OCI-LY7 (cell line): Measurements from ENCODE around the gene CRTC2. TPM values are rescaled to one million over a fixed set of nuclear protein-coding genes. Genes with fewer than 3 reads are reported as not detected.
A peak's percentile ranks its signal among the peaks of the same experiment; 100 is the strongest.

Source experiments
- BruUV-seq: library from RNA; stranded (reverse); fragments of 400-500 nt; replicated peaks from 2 replicates; lab custom pipeline; 2021; lab: Mats Ljungman, UMichigan
- CTCF ChIA-PET: fragments of 300-600 bp; sonication (Branson Sonifier 250); formaldehyde crosslinking; loops from one replicate; lab custom pipeline; 2022; ENCODE audit warnings: antibody characterized with exemption; ENCODE audit not compliant: unreplicated experiment; lab: Charles Lee
- POLR2A ChIA-PET: fragments of 300-600 bp; sonication (Branson Sonifier 250); formaldehyde crosslinking; loops from one replicate; lab custom pipeline; 2022; ENCODE audit warnings: antibody characterized with exemption; lab: Charles Lee
- DNase-seq: peaks from one replicate; pipeline ENCODE4 v3.0.0-alpha.2; 2015; ENCODE audit warnings: low spot score
- H2AFZ ChIP-seq: fragments of 200-600 bp; sonication (generic), shearing (Covaris generic); 2 replicates; pipeline ENCODE4 v1.6.1; 2014; ENCODE audit warnings: mild to moderate bottlenecking, antibody characterized with exemption, low read length, moderate library complexity
- H3K27ac ChIP-seq: fragments of 200-600 bp; sonication (generic); 2 replicates; pipeline ENCODE4 v1.5.1; 2014; ENCODE audit warnings: mixed run types, low read depth, mild to moderate bottlenecking, moderate library complexity, low read length, inconsistent platforms; ENCODE audit not compliant: poor library complexity, severe bottlenecking
- H3K36me3 ChIP-seq: fragments of 200-600 bp; sonication (generic); 2 replicates; pipeline ENCODE4 v1.6.1; 2014; ENCODE audit warnings: mild to moderate bottlenecking, antibody characterized with exemption, low read length, moderate library complexity, mixed read lengths; ENCODE audit not compliant: insufficient read depth
- H3K4me1 ChIP-seq: fragments of 200-600 bp; sonication (generic); 2 replicates; pipeline ENCODE4 v1.5.1; 2014; ENCODE audit warnings: mild to moderate bottlenecking, low read length; ENCODE audit not compliant: insufficient read depth, poor library complexity, severe bottlenecking
- H3K4me2 ChIP-seq: fragments of 200-600 bp; sonication (generic); 2 replicates; pipeline ENCODE4 v1.6.1; 2014; ENCODE audit warnings: mild to moderate bottlenecking, low read length
- H3K4me3 ChIP-seq: fragments of 200-600 bp; sonication (generic); 2 replicates; pipeline ENCODE4 v1.5.1; 2014; ENCODE audit warnings: mild to moderate bottlenecking, low read depth, low read length; ENCODE audit not compliant: poor library complexity, severe bottlenecking
- H3K79me2 ChIP-seq: fragments of 200-600 bp; sonication (generic); 2 replicates; pipeline ENCODE4 v1.6.1; 2016; ENCODE audit warnings: low read depth, mild to moderate bottlenecking, low read length, moderate library complexity, mixed read lengths; ENCODE audit not compliant: insufficient read depth
- H3K9me2 ChIP-seq: fragments of 200-600 bp; sonication (generic); 2 replicates; pipeline ENCODE4 v1.6.1; 2016; ENCODE audit warnings: mild to moderate bottlenecking, low read length, mixed read lengths; ENCODE audit not compliant: insufficient read depth
- H3K9me3 ChIP-seq: fragments of 200-600 bp; sonication (generic); 2 replicates; pipeline ENCODE4 v1.6.1; 2014; ENCODE audit warnings: mild to moderate bottlenecking, mixed run types, low read length, mixed read lengths
- H4K20me1 ChIP-seq: fragments of 200-600 bp; sonication (generic); 2 replicates; pipeline ENCODE4 v1.6.1; 2014; ENCODE audit warnings: mild to moderate bottlenecking, antibody characterized with exemption, low read length, moderate library complexity, mixed read lengths; ENCODE audit not compliant: insufficient read depth
- EZH2phosphoT487 ChIP-seq: fragments of 200-600 bp; sonication (generic); IDR thresholded peaks from 2 replicates; pipeline ENCODE4 v1.6.1; 2018; ENCODE audit warnings: low read depth, borderline replicate concordance, mild to moderate bottlenecking, mixed run types, antibody characterized with exemption, low read length, moderate library complexity, mixed read lengths
- intact Hi-C: fragments of 100-400 bp; cut with micrococcal nuclease; formaldehyde crosslinking; loops from one replicate; pipeline ENCODE4 v1.10.0; 2022; ENCODE audit not compliant: unreplicated experiment
- total RNA-seq, 2 experiments: library from RNA; depleted of rRNA in 1 of 2; stranded (reverse); fragments of >200 nt in 1 of 2; shearing (Covaris generic) in 1 of 2; gene quantifications; 2 replicates each; pipeline ENCODE4 v1.2.3, GENCODE V29; 2014 to 2022
- TF ChIP-seq, protein P1 (sequence below): fragments of 200-600 bp; sonication (generic); conservative IDR thresholded peaks from 2 replicates; pipeline ENCODE4 v1.5.1; 2014; ENCODE audit warnings: mild to moderate bottlenecking, antibody characterized with exemption, low read length, moderate library complexity, mixed read lengths

The CRTC2 gene
- total RNA-seq, 2 experiments from 2014 or later = 15.6 to 65.6 TPM

DNA sequence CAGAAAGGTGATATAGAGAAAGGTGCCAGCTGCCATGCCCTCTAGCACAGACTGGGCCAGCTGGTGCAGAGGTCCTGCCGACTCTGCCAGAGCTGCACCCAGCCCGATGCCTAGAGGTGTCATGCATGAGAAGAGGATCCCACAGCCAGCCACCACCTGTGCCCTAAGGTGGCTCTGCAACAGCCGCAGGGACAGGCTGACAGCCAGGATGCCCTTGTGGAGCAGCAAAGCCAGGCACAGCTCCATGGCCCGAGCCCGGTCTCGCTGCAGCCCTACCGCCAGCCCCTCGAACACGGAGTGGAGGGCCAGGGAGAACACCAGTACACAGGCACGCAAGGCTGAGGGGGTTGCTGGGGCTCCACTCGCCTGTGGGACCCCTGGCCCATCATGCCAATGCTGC, 1.8 kb upstream of the CRTC2 start:
- Histone ChIP-seq H3K4me2 (no peak overlapping the region), H2AFZ (no peak overlapping the region), H3K4me1 (peaks cover 53% of the 10 kb centered on the region), H3K9me3 (no peaks in the 10 kb centered on the region), H3K36me3 (peaks cover 14% of the 10 kb centered on the region; the same call in 1 of the 2 replicates), H3K9me2 (no peaks in the 10 kb centered on the region), H4K20me1 (peaks cover 9% of the 10 kb centered on the region; the same call in 1 of the 2 replicates), H3K27ac (no peak overlapping the region), H3K79me2 (peaks cover 51% of the 10 kb centered on the region), H3K4me3 (no peak overlapping the region)
- DNase-seq = no peak
- intact Hi-C loops = no loop called here
- TF ChIP-seq, protein P1, sequence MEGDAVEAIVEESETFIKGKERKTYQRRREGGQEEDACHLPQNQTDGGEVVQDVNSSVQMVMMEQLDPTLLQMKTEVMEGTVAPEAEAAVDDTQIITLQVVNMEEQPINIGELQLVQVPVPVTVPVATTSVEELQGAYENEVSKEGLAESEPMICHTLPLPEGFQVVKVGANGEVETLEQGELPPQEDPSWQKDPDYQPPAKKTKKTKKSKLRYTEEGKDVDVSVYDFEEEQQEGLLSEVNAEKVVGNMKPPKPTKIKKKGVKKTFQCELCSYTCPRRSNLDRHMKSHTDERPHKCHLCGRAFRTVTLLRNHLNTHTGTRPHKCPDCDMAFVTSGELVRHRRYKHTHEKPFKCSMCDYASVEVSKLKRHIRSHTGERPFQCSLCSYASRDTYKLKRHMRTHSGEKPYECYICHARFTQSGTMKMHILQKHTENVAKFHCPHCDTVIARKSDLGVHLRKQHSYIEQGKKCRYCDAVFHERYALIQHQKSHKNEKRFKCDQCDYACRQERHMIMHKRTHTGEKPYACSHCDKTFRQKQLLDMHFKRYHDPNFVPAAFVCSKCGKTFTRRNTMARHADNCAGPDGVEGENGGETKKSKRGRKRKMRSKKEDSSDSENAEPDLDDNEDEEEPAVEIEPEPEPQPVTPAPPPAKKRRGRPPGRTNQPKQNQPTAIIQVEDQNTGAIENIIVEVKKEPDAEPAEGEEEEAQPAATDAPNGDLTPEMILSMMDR = no peak
- TF ChIP-seq EZH2phosphoT487 = no peak
- no TSS peak for BruUV-seq
- ChIA-PET CTCF (no interaction called here), POLR2A (no interaction called here)

DNA sequence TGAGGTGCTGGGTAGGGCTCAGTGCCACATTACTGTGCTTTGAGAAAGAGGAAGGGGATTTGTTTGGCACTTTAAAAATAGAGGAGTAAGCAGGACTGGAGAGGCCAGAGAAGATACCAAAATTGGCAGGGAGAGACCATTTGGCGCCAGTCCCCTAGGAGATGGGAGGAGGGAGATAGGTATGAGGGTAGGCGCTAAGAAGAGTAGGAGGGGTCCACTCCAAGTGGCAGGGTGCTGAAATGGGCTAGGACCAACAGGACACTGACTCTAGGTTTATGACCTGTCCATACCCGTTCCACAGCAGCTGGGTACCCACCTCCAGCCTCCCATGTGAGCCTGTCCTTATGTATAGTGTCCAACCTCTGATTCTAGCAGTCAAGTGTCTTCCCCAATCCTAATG, 1.0 kb upstream of the CRTC2 start:
- BruUV-seq = no TSS peak
- Histone ChIP-seq H2AFZ (no peak overlapping the region), H3K79me2 (peaks cover 52% of the 10 kb centered on the region), H4K20me1 (peaks cover 10% of the 10 kb centered on the region; the same call in 1 of the 2 replicates), H3K9me2 (no peaks in the 10 kb centered on the region), H3K27ac (no peak overlapping the region), H3K36me3 (peaks cover 21% of the 10 kb centered on the region), H3K4me3 (no peak overlapping the region), H3K4me2 (0 out of 2 replicates have a peak overlapping the region, but pooled peaks have one; percentile 60), H3K9me3 (no peaks in the 10 kb centered on the region), H3K4me1 (peaks cover 50% of the 10 kb centered on the region)
- TF ChIP-seq, protein P1 = no peak
- TF ChIP-seq EZH2phosphoT487 = no peak
- intact Hi-C loops = no loop called here
- DNase-seq = no peak
- ChIA-PET CTCF (no interaction called here), POLR2A (interaction anchor here (0.8 kb wide), 1 partner anchor 10 kb away, joined by 3 read pairs; no protein-coding TSS in a partner anchor)

DNA sequence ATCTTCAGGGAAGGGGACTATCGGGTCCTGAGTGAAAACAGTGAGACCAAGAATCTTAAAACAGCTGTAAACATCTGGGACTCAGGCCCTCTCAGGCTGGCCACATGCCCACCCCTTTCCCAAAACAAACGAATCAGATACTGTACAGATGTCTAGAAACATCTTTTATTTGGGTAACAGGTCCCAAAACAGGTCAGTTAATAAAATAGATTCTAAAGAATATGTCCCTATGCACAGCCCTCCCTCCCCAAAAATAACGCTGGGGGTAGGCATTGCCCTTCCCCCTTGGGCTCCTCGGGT, 499 bp upstream of the CRTC2 start:
- Histone ChIP-seq H3K9me3 (no peaks in the 10 kb centered on the region), H3K4me1 (peaks cover 44% of the 10 kb centered on the region), H3K9me2 (no peaks in the 10 kb centered on the region), H3K27ac (peak overlapping the region; percentile 14), H3K36me3 (peaks cover 26% of the 10 kb centered on the region), H3K4me3 (peak overlapping the region; percentile 87), H2AFZ (no peak overlapping the region), H3K4me2 (peak overlapping the region; percentile 60), H4K20me1 (peaks cover 15% of the 10 kb centered on the region), H3K79me2 (peaks cover 52% of the 10 kb centered on the region)
- DNase-seq = no peak
- intact Hi-C loops = loop anchor here (1.0 kb wide), 1 partner anchor 13 kb away; the partner anchor contains the start of gene DENND4B
- TF ChIP-seq EZH2phosphoT487 = no peak
- CTCF ChIA-PET = no interaction called here
- no TSS peak for BruUV-seq
- POLR2A ChIA-PET = interaction anchor here (0.8 kb wide), 1 partner anchor 10 kb away, joined by 3 read pairs; no protein-coding TSS in a partner anchor
